MM.1S (cell line): ENCODE data around the gene TGFBR3.

ENCODE experiments used
- EZH2phosphoT487 ChIP-seq: fragments of 300-600 bp; sonication (generic); IDR thresholded peaks from 2 replicates; pipeline ENCODE4 v1.6.1; 2018; ENCODE audit warnings: antibody characterized with exemption, low read length
- TF ChIP-seq, protein P1 (sequence below): fragments of 300-600 bp; sonication (generic); IDR thresholded peaks from 2 replicates; pipeline ENCODE4 v1.5.1; 2016; ENCODE audit warnings: antibody characterized with exemption, low read length, mixed read lengths

GRCh38 chr1:91712981-91713841, 172.7 kb downstream of the TGFBR3 start:
- TF ChIP-seq, protein P1, sequence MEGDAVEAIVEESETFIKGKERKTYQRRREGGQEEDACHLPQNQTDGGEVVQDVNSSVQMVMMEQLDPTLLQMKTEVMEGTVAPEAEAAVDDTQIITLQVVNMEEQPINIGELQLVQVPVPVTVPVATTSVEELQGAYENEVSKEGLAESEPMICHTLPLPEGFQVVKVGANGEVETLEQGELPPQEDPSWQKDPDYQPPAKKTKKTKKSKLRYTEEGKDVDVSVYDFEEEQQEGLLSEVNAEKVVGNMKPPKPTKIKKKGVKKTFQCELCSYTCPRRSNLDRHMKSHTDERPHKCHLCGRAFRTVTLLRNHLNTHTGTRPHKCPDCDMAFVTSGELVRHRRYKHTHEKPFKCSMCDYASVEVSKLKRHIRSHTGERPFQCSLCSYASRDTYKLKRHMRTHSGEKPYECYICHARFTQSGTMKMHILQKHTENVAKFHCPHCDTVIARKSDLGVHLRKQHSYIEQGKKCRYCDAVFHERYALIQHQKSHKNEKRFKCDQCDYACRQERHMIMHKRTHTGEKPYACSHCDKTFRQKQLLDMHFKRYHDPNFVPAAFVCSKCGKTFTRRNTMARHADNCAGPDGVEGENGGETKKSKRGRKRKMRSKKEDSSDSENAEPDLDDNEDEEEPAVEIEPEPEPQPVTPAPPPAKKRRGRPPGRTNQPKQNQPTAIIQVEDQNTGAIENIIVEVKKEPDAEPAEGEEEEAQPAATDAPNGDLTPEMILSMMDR, result no peak
- no peak for TF ChIP-seq EZH2phosphoT487
